CD14-positive monocyte (primary cell): ENCODE results near the gene VWA5B2. TPM values are rescaled to one million over a fixed set of nuclear protein-coding genes. Genes with fewer than 3 reads are reported as not detected.
A peak's percentile ranks its signal among the peaks of the same experiment; 100 is the strongest.

ENCODE experiments used
- DNase-seq, 3 donors: peaks; one replicate each; pipeline ENCODE4 v3.0.0-alpha.2; 2011 to 2022
- H2AFZ ChIP-seq: 2 replicates; pipeline ENCODE4 v1.6.0; 2012; ENCODE audit warnings: mild to moderate bottlenecking, low read depth, low read length, inconsistent platforms; ENCODE audit not compliant: insufficient read depth, poor library complexity, severe bottlenecking
- H3K27ac ChIP-seq, 2 donors: 1 replicate in 1 of 2; 2 replicates in 1 of 2; pipeline ENCODE4 v1.5.1; 2012 to 2013; ENCODE audit warnings: low read length in 2 of 2, control low read depth in 1 of 2, inconsistent platforms in 1 of 2, low read depth in 1 of 2, mild to moderate bottlenecking in 1 of 2
- H3K27me3 ChIP-seq, 2 donors: one replicate each; pipeline versions ENCODE4 v1.6.0 to v1.6.1; 2011 to 2013; ENCODE audit warnings: low read length in 2 of 2; ENCODE audit not compliant: control insufficient read depth in 2 of 2, insufficient read depth in 2 of 2
- H3K36me3 ChIP-seq, 2 donors: replicated peaks in 1 of 2; 1 replicate in 1 of 2; 2 replicates in 1 of 2; pipeline versions ENCODE4 v1.5.1 to v1.6.1; 2012 to 2013; ENCODE audit warnings: low read length in 2 of 2, control low read depth in 1 of 2, inconsistent platforms in 1 of 2, mild to moderate bottlenecking in 1 of 2; ENCODE audit not compliant: insufficient read depth in 2 of 2, control insufficient read depth in 1 of 2
- H3K4me1 ChIP-seq, 2 donors: 1 replicate in 1 of 2; 2 replicates in 1 of 2; pipeline versions ENCODE4 v1.5.1 to v1.6.1; 2012 to 2013; ENCODE audit warnings: low read length in 2 of 2, control low read depth in 1 of 2, inconsistent platforms in 1 of 2, mild to moderate bottlenecking in 1 of 2, moderate library complexity in 1 of 2; ENCODE audit not compliant: insufficient read depth in 2 of 2, control insufficient read depth in 1 of 2
- H3K4me2 ChIP-seq: replicated peaks from 2 replicates; pipeline ENCODE3; 2012; ENCODE audit warnings: low read length, moderate library complexity, mild to moderate bottlenecking; ENCODE audit not compliant: poor library complexity, severe bottlenecking; ENCODE audit errors: extremely low read depth
- H3K4me3 ChIP-seq, 3 experiments: fragments of 200-600 bp in 1 of 3; sonication (generic) in 1 of 3; replicated peaks in 1 of 3; 1 replicate in 2 of 3; 2 replicates in 1 of 3; pipeline ENCODE4 v1.5.1; 2011 to 2013; ENCODE audit warnings: low read length in 3 of 3, mild to moderate bottlenecking in 3 of 3, control low read depth in 2 of 3, low read depth in 2 of 3, inconsistent platforms in 1 of 3, moderate library complexity in 1 of 3
- H3K79me2 ChIP-seq: 2 replicates; pipeline ENCODE4 v1.6.0; 2012; ENCODE audit warnings: mild to moderate bottlenecking, control low read depth, inconsistent platforms, low read length, moderate library complexity; ENCODE audit not compliant: insufficient read depth
- H3K9ac ChIP-seq: 2 replicates; pipeline ENCODE4 v1.6.0; 2017; ENCODE audit warnings: low read length, mild to moderate bottlenecking; ENCODE audit not compliant: insufficient read depth, poor library complexity, severe bottlenecking
- H3K9me3 ChIP-seq, 2 donors: replicated peaks in 1 of 2; 1 replicate in 1 of 2; 2 replicates in 1 of 2; pipeline versions ENCODE4 v1.5.1 to v1.6.1; 2012 to 2013; ENCODE audit warnings: low read length in 2 of 2, control low read depth in 1 of 2; ENCODE audit not compliant: control insufficient read depth in 1 of 2, insufficient read depth in 1 of 2
- H4K20me1 ChIP-seq: 2 replicates; pipeline ENCODE4 v1.6.0; 2012; ENCODE audit warnings: mild to moderate bottlenecking, low read length, control low read depth, moderate library complexity; ENCODE audit not compliant: insufficient read depth
- H3K27ac Mint-ChIP-seq, 7 donors: one replicate each; pipeline ENCODE4 v1.8.0; 2020; ENCODE audit warnings: mild to moderate bottlenecking in 7 of 7, mixed read lengths in 7 of 7, moderate library complexity in 6 of 7, inconsistent platforms in 2 of 7
- H3K27me3 Mint-ChIP-seq, 3 donors: one replicate each; pipeline ENCODE4 v1.8.0; 2021 to 2022; ENCODE audit warnings: low read depth in 3 of 3, mild to moderate bottlenecking in 3 of 3, mixed read lengths in 3 of 3, moderate library complexity in 3 of 3, inconsistent platforms in 1 of 3
- H3K36me3 Mint-ChIP-seq, 2 donors: one replicate each; pipeline ENCODE4 v1.8.0; 2020; ENCODE audit warnings: mixed read lengths in 2 of 2, inconsistent platforms in 1 of 2, mild to moderate bottlenecking in 1 of 2
- H3K4me1 Mint-ChIP-seq: one replicate; pipeline ENCODE4 v1.8.0; 2020; ENCODE audit warnings: mild to moderate bottlenecking, mixed read lengths
- H3K4me3 Mint-ChIP-seq, 2 donors: one replicate each; pipeline ENCODE4 v1.8.0; 2020; ENCODE audit warnings: mild to moderate bottlenecking in 2 of 2, mixed read lengths in 2 of 2, moderate library complexity in 1 of 2
- H3K9me3 Mint-ChIP-seq, 7 donors: one replicate each; pipeline ENCODE4 v1.8.0; 2020 to 2022; ENCODE audit warnings: mixed read lengths in 7 of 7, mild to moderate bottlenecking in 6 of 7, moderate library complexity in 6 of 7, inconsistent platforms in 2 of 7
- CTCF ChIP-seq: fragments of 200-600 bp; IDR thresholded peaks from one replicate; pipeline ENCODE4 v1.8.0; 2022; ENCODE audit warnings: antibody characterized with exemption, mild to moderate bottlenecking
- WGBS: methylation state at CpG from one replicate; pipeline ENCODE4 v1.1.5; 2013; ENCODE audit warnings: missing lambda C conversion rate; ENCODE audit not compliant: insufficient coverage; 5-methylcytosine and 5-hydroxymethylcytosine counted together
- intact Hi-C, 2 donors: fragments of 100-400 bp; cut with micrococcal nuclease; formaldehyde crosslinking; loops; one replicate each; pipeline versions ENCODE4 v1.15.0 to v1.15.1; 2023
- polyA plus RNA-seq, 3 donors: library from polyadenylated mRNA; depleted of rRNA in 1 of 3; unstranded in 2 of 3; stranded (reverse) in 1 of 3; fragments of 300-500 nt in 2 of 3; fragments of >200 nt in 1 of 3; fragmentation: Illumina TruSeq in 2 of 3; gene quantifications; 1 replicate in 2 of 3; 2 replicates in 1 of 3; pipeline ENCODE4 v1.2.3, GENCODE V29; 2012 to 2021
- small RNA-seq: library from RNA; depleted of rRNA; stranded (forward); fragments of <200 nt; gene quantifications from one replicate; pipeline ENCODE3, GENCODE V24; 2012; ENCODE audit warnings: low read depth; ENCODE audit not compliant: insufficient read length

VWA5B2 gene
- polyA plus RNA-seq, 3 donors: 0.32 TPM; not detected in 2

DNA sequence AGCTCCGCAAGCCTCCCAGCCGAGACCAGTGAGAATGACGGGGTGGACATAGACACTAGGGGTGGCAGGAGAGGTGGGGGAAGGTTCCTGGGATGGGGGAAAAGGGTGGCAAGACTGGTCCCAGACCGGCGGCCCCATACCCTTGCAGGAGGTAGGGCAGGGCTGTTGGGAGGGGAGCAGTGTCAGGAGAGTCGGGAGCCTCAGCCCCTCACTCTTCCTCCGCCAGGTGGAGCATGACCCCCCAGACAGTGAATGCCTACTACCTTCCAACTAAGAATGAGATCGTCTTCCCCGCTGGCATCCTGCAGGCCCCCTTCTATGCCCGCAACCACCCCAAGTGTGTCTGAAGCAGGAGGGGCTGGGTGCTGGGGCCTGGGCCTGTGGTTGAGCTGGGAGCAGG lies 60.9 kb downstream of the VWA5B2 start:
- Mint-ChIP-seq H3K9me3 (peaks cover 0 to 1% (median 0%) of the 10 kb centered on the region in 7 donors), H3K4me1 (peaks cover 4% of the 10 kb centered on the region), H3K27ac (peak overlapping the region in 1 of 7 donors; percentile 3), H3K4me3 (no peak overlapping the region), H3K27me3 (peaks cover 6 to 28% (median 28%) of the 10 kb centered on the region in 3 donors), H3K36me3 (no peaks in the 10 kb centered on the region)
- no peaks in the 10 kb centered on the region for H3K36me3 ChIP-seq
- H3K27ac ChIP-seq: no peak overlapping the region
- no peaks in the 10 kb centered on the region for H3K79me2 ChIP-seq
- peaks cover 0 to 3% of the 10 kb centered on the region in 2 donors for H3K27me3 ChIP-seq
- H3K4me3 ChIP-seq: no peak overlapping the region
- WGBS: 93% methylated on average over 3 of the region's 10 CpGs
- no peak for DNase-seq
- no peaks in the 10 kb centered on the region for H4K20me1 ChIP-seq
- no peaks in the 10 kb centered on the region for H3K9me3 ChIP-seq
- no peaks in the 10 kb centered on the region for H3K4me1 ChIP-seq
- intact Hi-C loops: no loop called here
- no peak overlapping the region for H3K9ac ChIP-seq
- no peak for TF ChIP-seq CTCF
- no peak overlapping the region for H3K4me2 ChIP-seq
- H2AFZ ChIP-seq: no peak overlapping the region

- Histone ChIP-seq H3K9me3 (no peaks in the 10 kb centered on the region), H3K4me3 (no peak overlapping the region), H2AFZ (no peak overlapping the region), H3K27me3 (peaks cover 0 to 3% of the 10 kb centered on the region in 2 donors), H3K4me2 (no peak overlapping the region), H4K20me1 (no peaks in the 10 kb centered on the region), H3K79me2 (no peaks in the 10 kb centered on the region), H3K36me3 (no peaks in the 10 kb centered on the region), H3K9ac (no peak overlapping the region), H3K4me1 (no peaks in the 10 kb centered on the region), H3K27ac (no peak overlapping the region)
- no peak for DNase-seq
- H3K27me3 Mint-ChIP-seq: peaks cover 6 to 25% (median 24%) of the 10 kb centered on the region in 3 donors
- WGBS: 97% methylated on average over 21 of the region's 22 CpGs
- no peaks in the 10 kb centered on the region for H3K36me3 Mint-ChIP-seq
- no peak overlapping the region for H3K4me3 Mint-ChIP-seq
- intact Hi-C loops: no loop called here
- H3K4me1 Mint-ChIP-seq: peaks cover 4% of the 10 kb centered on the region
- TF ChIP-seq CTCF: no peak
- H3K27ac Mint-ChIP-seq: no peak overlapping the region
- peaks cover 0 to 1% (median 0%) of the 10 kb centered on the region in 7 donors for H3K9me3 Mint-ChIP-seq
These were observed 61.8 kb downstream of the VWA5B2 start for GRCh38 chr3:184291044-184291737.

Small RNA genes lying within 50 kb of the gene (small RNA-seq; reads per million reads assigned to genes)
- not detected for gene MIR1224

Other genes with a start within 250 kb of the VWA5B2 start
- 10 to 100 TPM in 1 of 3 donors, 1 to 10 TPM in 2; 6.2 to 30.9 (median 7.7) TPM for gene ABCC5, start 211.7 kb upstream of the VWA5B2 start, polyA plus RNA-seq
- not detected for gene HTR3D, start 197.8 kb upstream of the VWA5B2 start, polyA plus RNA-seq
- not detected for gene HTR3C, start 176.5 kb upstream of the VWA5B2 start, polyA plus RNA-seq
- not detected for gene HTR3E, start 132.5 kb upstream of the VWA5B2 start, polyA plus RNA-seq
- gene EIF2B5, start 94.2 kb upstream of the VWA5B2 start, polyA plus RNA-seq: 10 to 100 TPM; 22.7 to 50.0 (median 24.1) TPM
- gene DVL3, start 74.2 kb upstream of the VWA5B2 start, polyA plus RNA-seq: 10 to 100 TPM in 1 of 3 donors, 1 to 10 TPM in 2; 4.5 to 42.1 (median 9.4) TPM
- gene AP2M1, start 54.7 kb upstream of the VWA5B2 start, polyA plus RNA-seq: 100 to 1,000 TPM; 283 to 327 (median 295) TPM
- 10 to 100 TPM; 13.5 to 74.8 (median 13.9) TPM for gene ABCF3, start 43.4 kb upstream of the VWA5B2 start, polyA plus RNA-seq
- gene ALG3, start 19.4 kb downstream of the VWA5B2 start, polyA plus RNA-seq: 10 to 100 TPM; 29.0 to 60.8 (median 56.4) TPM
- 10 to 100 TPM in 1 of 3 donors, 1 to 10 TPM in 2; 4.0 to 12.0 (median 7.3) TPM for gene EEF1AKMT4, start 20.1 kb downstream of the VWA5B2 start, polyA plus RNA-seq
- not detected for gene CAMK2N2, start 32.0 kb downstream of the VWA5B2 start, polyA plus RNA-seq
- not detected for gene ECE2, start 46.4 kb downstream of the VWA5B2 start, polyA plus RNA-seq
- 100 to 1,000 TPM; 138 to 186 (median 167) TPM for gene PSMD2, start 69.7 kb downstream of the VWA5B2 start, polyA plus RNA-seq
- gene EIF4G1, start 85.0 kb downstream of the VWA5B2 start, polyA plus RNA-seq: 100 to 1,000 TPM in 1 of 3 donors, 10 to 100 TPM in 2; 13.9 to 119 (median 24.2) TPM
- 10 to 100 TPM in 1 of 3 donors, 1 to 10 TPM in 2; 5.8 to 30.6 (median 7.7) TPM for gene FAM131A, start 108.0 kb downstream of the VWA5B2 start, polyA plus RNA-seq
- gene CLCN2, start 132.0 kb downstream of the VWA5B2 start, polyA plus RNA-seq: 1 to 10 TPM in 1 of 3 donors, under 1 TPM in 1, not detected in 1; 0.16 to 2.7 TPM
- 10 to 100 TPM; 21.7 to 67.3 (median 24.6) TPM for gene POLR2H, start 132.1 kb downstream of the VWA5B2 start, polyA plus RNA-seq
- gene THPO, start 148.6 kb downstream of the VWA5B2 start, polyA plus RNA-seq: not detected
- gene CHRD, start 150.5 kb downstream of the VWA5B2 start, polyA plus RNA-seq: under 1 TPM in 1 of 3 donors, not detected in 2; 0.03 TPM